ENCODE measurements around the gene WDR37. TPM values are rescaled to one million over a fixed set of nuclear protein-coding genes. Genes with fewer than 3 reads are reported as not detected.

Gene WDR37
- total RNA-seq, 1 experiment from 2014 or later: 14.2 TPM

DNA sequence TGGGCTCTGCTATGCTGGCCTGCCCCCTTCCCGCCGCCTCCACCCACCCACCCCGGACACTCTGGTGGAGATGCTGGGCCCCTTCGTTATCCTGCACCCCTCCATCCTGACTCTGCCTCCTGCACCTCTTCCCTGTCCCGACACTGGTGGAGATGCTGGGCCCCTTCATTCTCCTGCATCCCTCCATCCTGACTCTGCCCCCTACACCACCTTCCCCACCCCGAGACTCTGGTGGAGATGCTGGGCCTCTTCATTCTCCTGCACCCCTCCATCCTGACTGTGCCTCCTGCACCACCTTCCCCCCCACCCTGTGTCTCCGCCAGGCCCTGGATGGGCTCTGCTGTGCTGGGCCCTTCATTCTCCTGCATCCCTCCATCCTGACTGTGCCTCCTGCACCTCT is 45.5 kb upstream of the WDR37 start:
- Mint-ChIP-seq H3K27me3 (ENCODE audit: insufficient read depth, unreplicated experiment) (no peaks in the 10 kb centered on the region), H3K4me3 (ENCODE audit: unreplicated experiment) (no peak overlapping the region), H3K4me1 (ENCODE audit: insufficient read depth, unreplicated experiment) (no peaks in the 10 kb centered on the region), H3K27ac (ENCODE audit: low read depth, unreplicated experiment) (no peak overlapping the region), H3K9me3 (ENCODE audit: unreplicated experiment) (no peaks in the 10 kb centered on the region), H3K36me3 (ENCODE audit: insufficient read depth, unreplicated experiment) (peaks cover 100% of the 10 kb centered on the region)
- intact Hi-C loops (cut with micrococcal nuclease): no loop called here
- BruUV-seq (replicated peaks): no TSS peak
- no peak for TF ChIP-seq CTCF (IDR thresholded peaks at IDR 0.05; ENCODE audit: unreplicated experiment)
- ChIA-PET CTCF (no interaction called here), POLR2A (no interaction called here)
- no peak for DNase-seq (ENCODE audit: unreplicated experiment)

- H3K36me3 Mint-ChIP-seq (ENCODE audit: insufficient read depth, unreplicated experiment): peaks cover 100% of the 10 kb centered on the region
- no TSS peak for BruUV-seq (replicated peaks)
- peak overlapping the region; percentile 54 for H3K27ac Mint-ChIP-seq (ENCODE audit: low read depth, unreplicated experiment)
- H3K4me1 Mint-ChIP-seq (ENCODE audit: insufficient read depth, unreplicated experiment): no peaks in the 10 kb centered on the region
- H3K9me3 Mint-ChIP-seq (ENCODE audit: unreplicated experiment): no peaks in the 10 kb centered on the region
- ChIA-PET POLR2A (interaction anchor here (0.7 to 1.5 kb wide), 2 partner anchors 11 to 25 kb away, joined by 4 read pairs; no protein-coding TSS in a partner anchor), CTCF (no interaction called here)
- TF ChIP-seq CTCF (IDR thresholded peaks at IDR 0.05; ENCODE audit: unreplicated experiment): no peak
- DNase-seq (ENCODE audit: unreplicated experiment): no peak
- intact Hi-C loops (cut with micrococcal nuclease): no loop called here
- H3K27me3 Mint-ChIP-seq (ENCODE audit: insufficient read depth, unreplicated experiment): no peaks in the 10 kb centered on the region
- no peak overlapping the region for H3K4me3 Mint-ChIP-seq (ENCODE audit: unreplicated experiment)
These were observed 44.5 kb upstream of the WDR37 start for GRCh38 chr10:1011696-1012095.

DNA sequence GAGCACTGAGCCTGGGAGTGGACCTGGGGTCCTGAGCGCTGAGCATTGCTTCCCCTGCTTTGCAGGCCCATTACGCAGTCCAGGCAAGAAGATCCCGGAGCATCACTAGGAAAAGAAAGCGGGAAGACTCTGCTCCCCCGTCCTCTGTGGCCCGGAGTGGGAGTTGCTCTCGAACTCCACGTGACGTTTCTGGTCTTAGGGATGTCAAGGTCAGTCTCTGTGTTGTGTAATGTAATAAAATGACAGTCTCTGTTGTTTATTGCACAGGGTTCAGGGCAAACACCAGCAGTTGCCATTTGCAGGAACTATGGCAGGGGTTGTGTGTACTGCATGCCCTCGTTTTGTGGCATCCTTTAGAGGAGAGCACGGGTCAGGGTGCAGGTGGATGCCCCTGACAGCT is 40.5 kb upstream of the WDR37 start:
- POLR2A ChIA-PET: no interaction called here
- no peaks in the 10 kb centered on the region for H3K9me3 Mint-ChIP-seq (ENCODE audit: unreplicated experiment)
- DNase-seq (ENCODE audit: unreplicated experiment): no peak
- intact Hi-C loops (cut with micrococcal nuclease): no loop called here
- no peak overlapping the region for H3K27ac Mint-ChIP-seq (ENCODE audit: low read depth, unreplicated experiment)
- H3K36me3 Mint-ChIP-seq (ENCODE audit: insufficient read depth, unreplicated experiment): peaks cover 100% of the 10 kb centered on the region
- CTCF ChIA-PET: no interaction called here
- no peaks in the 10 kb centered on the region for H3K4me1 Mint-ChIP-seq (ENCODE audit: insufficient read depth, unreplicated experiment)
- no peaks in the 10 kb centered on the region for H3K27me3 Mint-ChIP-seq (ENCODE audit: insufficient read depth, unreplicated experiment)
- H3K4me3 Mint-ChIP-seq (ENCODE audit: unreplicated experiment): no peak overlapping the region
- no TSS peak for BruUV-seq (replicated peaks)
- TF ChIP-seq CTCF (IDR thresholded peaks at IDR 0.05; ENCODE audit: unreplicated experiment): no peak

DNA sequence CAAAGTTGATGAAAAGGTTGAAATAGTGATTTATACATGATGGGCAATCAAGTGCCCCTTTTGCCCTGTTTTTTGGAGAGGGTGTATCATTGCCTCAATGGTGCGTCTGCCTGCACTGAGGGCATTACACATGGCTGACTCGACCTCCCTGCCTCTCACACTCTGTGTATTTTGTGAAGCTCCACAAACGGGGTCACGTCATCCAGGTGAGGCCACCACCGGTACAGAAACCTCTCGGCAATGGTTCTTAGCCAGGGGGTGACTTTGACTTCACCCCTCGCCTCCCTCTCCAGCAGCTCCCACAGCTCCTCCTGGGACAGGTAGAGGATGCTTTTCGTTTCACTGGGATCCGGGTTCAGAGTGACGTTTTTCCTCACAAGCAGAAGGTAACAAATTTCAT is 36.8 kb upstream of the WDR37 start:
- no peaks in the 10 kb centered on the region for H3K4me1 Mint-ChIP-seq (ENCODE audit: insufficient read depth, unreplicated experiment)
- no peaks in the 10 kb centered on the region for H3K9me3 Mint-ChIP-seq (ENCODE audit: unreplicated experiment)
- no peak overlapping the region for H3K4me3 Mint-ChIP-seq (ENCODE audit: unreplicated experiment)
- CTCF ChIA-PET: no interaction called here
- no peak for DNase-seq (ENCODE audit: unreplicated experiment)
- BruUV-seq (replicated peaks): no TSS peak
- intact Hi-C loops (cut with micrococcal nuclease): no loop called here
- H3K36me3 Mint-ChIP-seq (ENCODE audit: insufficient read depth, unreplicated experiment): peaks cover 76% of the 10 kb centered on the region
- no peaks in the 10 kb centered on the region for H3K27me3 Mint-ChIP-seq (ENCODE audit: insufficient read depth, unreplicated experiment)
- no peak for TF ChIP-seq CTCF (IDR thresholded peaks at IDR 0.05; ENCODE audit: unreplicated experiment)
- POLR2A ChIA-PET: interaction anchor here (0.5 to 4.3 kb wide), 5 partner anchors 10 to 33 kb away, joined by 3 to 15 read pairs (median 6); no protein-coding TSS in a partner anchor
- no peak overlapping the region for H3K27ac Mint-ChIP-seq (ENCODE audit: low read depth, unreplicated experiment)

Data from MCF 10A (cell line).